Pancreas (tissue), 10 donors: ENCODE data around the gene UBQLN4. TPM values are rescaled to one million over a fixed set of nuclear protein-coding genes. Genes with fewer than 3 reads are reported as not detected.

ENCODE experiments used
- ATAC-seq, 4 donors: fragments of 200-7000 bp; cut with Tn5 transposase; one replicate each; pipeline versions ENCODE4 v1.8.0 to v1.9.1; 2020; ENCODE audit warnings: mild to moderate bottlenecking in 4 of 4, moderate library complexity in 4 of 4
- DNase-seq, 6 donors: peaks; one replicate each; pipeline ENCODE4 v3.0.0-alpha.2; 2020
- FAIRE-seq: peaks from 2 replicates; lab custom pipeline; 2012; peaks lifted over from hg19 to GRCh38; lab: Jason Lieb, UNC
- H3K27ac ChIP-seq, 4 donors: fragments of 200-600 bp; sonication (generic); 1 replicate in 3 of 4; 2 replicates in 1 of 4; pipeline versions ENCODE4 v1.5.0 to v1.8.0; 2020
- H3K27me3 ChIP-seq, 4 donors: fragments of 200-600 bp; one replicate each; pipeline ENCODE4 v1.8.0; 2021
- H3K36me3 ChIP-seq, 3 donors: fragments of 200-600 bp; sonication (generic) in 1 of 3; one replicate each; pipeline versions ENCODE4 v1.5.0 to v1.8.0; 2020 to 2021
- H3K4me1 ChIP-seq, 3 donors: fragments of 200-600 bp; one replicate each; pipeline ENCODE4 v1.8.0; 2021
- H3K4me3 ChIP-seq, 4 donors: fragments of 200-600 bp; sonication (generic) in 2 of 4; one replicate each; pipeline versions ENCODE4 v1.5.0 to v1.8.0; 2020 to 2021
- H3K9me3 ChIP-seq, 4 donors: fragments of 200-600 bp; one replicate each; pipeline ENCODE4 v1.8.0; 2021
- CTCF ChIP-seq, 4 donors: fragments of 200-600 bp; sonication (generic) in 3 of 4; IDR thresholded peaks; one replicate each; pipeline versions ENCODE4 v1.5.0 to v1.8.0; 2021; ENCODE audit warnings: antibody characterized with exemption in 4 of 4
- WGBS, 2 donors: extraction: QIAGEN DNeasy Blood & Tissue Kit; methylation state at CpG; one replicate each; pipeline ENCODE4 v1.1.7; 2013; 5-methylcytosine and 5-hydroxymethylcytosine counted together
- intact Hi-C, 3 donors: fragments of 100-400 bp; cut with DNase I; formaldehyde crosslinking; loops; one replicate each; pipeline versions ENCODE4 v1.11.1 to v1.14.2; 2022
- polyA plus RNA-seq, 2 donors: library from polyadenylated mRNA; stranded (reverse); fragments of 200-250 nt; gene quantifications; one replicate each; pipeline ENCODE4 v1.2.3, GENCODE V29; 2013
- total RNA-seq, 6 donors: library from RNA; stranded (reverse); fragmentation: NEBNext Ultra II Directional in 4 of 6; extraction: Animal tissue kit (Norgen Biotek cat#: 25700) in 4 of 6; gene quantifications; one replicate each; pipeline versions ENCODE4 v1.2.1 to v1.2.4, GENCODE V29; 2021 to 2023
- donor health status: healthy with polysubstance abuse.
- donor health status: DM: no; HTN: no; CAD: no; lungs with moderate emphysema.
- donor health status: DM: no; HTN: no; CAD: no.
- donor health status: control.
- donor health status: control.
- donor health status: Bipolar disorder and iron deficiency.
- donor health status: DM: yes; HTN: yes; CAD: no.
- donor health status: DM: no; HTN: no; CAD: no.
- donor health status: DM: no; HTN: no; CAD: no.
- donor health status: DM: yes; HTN: yes; CAD: no.

UBQLN4 gene
- total and polyA plus RNA-seq, 8 donors: 14.1 to 28.2 (median 18.4) TPM

DNA sequence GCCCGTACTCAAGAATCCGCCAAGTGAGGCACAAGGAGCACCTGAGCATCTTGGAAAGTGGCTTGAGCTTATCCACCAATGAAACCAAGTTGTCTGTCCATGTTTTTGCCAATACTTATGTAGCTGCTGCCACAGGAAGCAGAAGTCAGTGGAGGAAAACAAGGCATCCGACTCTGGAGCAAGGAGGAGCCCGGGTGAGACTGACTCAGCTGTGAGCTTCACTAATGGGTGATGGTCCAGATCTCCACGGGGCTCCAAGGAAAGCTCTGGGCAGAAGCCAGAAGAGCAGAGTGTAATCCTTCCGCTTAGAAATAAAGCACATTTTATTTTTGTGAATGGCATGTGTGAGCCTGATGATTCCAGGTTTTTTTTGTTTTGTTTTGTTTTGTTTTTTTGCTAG, 20.6 kb downstream of the UBQLN4 start:
- H3K27me3 ChIP-seq: no peaks in the 10 kb centered on the region
- ATAC-seq: no peak
- no peak overlapping the region for H3K27ac ChIP-seq
- no peak for TF ChIP-seq CTCF (IDR thresholded peaks at IDR 0.05)
- intact Hi-C loops: no loop called here
- H3K9me3 ChIP-seq: no peaks in the 10 kb centered on the region
- DNase-seq: no peak
- peaks cover 0 to 3% (median 0%) of the 10 kb centered on the region in 3 donors for H3K36me3 ChIP-seq
- FAIRE-seq: no peak
- 60 to 70% methylated on average over 6 of the region's 6 CpGs for WGBS, 2 donors
- no peaks in the 10 kb centered on the region for H3K4me1 ChIP-seq
- H3K4me3 ChIP-seq: no peak overlapping the region

GRCh38 chr1:156026588-156026987, 27.0 kb downstream of the UBQLN4 start:
- Histone ChIP-seq H3K27me3 (no peaks in the 10 kb centered on the region), H3K9me3 (no peaks in the 10 kb centered on the region), H3K4me1 (no peaks in the 10 kb centered on the region), H3K4me3 (no peak overlapping the region), H3K27ac (no peak overlapping the region), H3K36me3 (no peaks in the 10 kb centered on the region)
- intact Hi-C loops: no loop called here
- TF ChIP-seq CTCF (IDR thresholded peaks at IDR 0.05): no peak
- DNase-seq (no peak), FAIRE-seq (no peak), ATAC-seq (no peak)
- WGBS, 2 donors: 73 to 80% methylated on average over 4 of the region's 4 CpGs

DNA sequence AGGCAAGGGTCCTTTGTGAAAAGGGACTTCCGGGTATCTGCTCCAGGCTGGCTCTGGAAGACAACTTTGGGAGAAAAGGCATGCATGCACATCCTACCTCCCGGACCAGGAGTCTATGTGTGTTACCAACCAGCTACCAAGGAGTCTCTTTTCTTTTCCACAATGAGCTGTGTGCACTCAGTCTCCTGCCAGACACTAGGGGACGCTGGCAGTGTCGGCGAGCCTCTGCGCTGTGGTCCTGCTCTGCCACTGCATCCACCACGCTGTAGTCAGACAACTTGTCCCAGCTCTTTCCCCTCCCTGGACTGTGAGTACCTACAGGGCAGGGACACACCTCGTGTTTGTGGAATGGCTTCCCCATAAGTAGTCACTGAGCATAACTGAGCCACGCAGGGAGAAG, 27.7 kb downstream of the UBQLN4 start:
- Histone ChIP-seq H3K9me3 (no peaks in the 10 kb centered on the region), H3K4me1 (no peaks in the 10 kb centered on the region), H3K27me3 (no peaks in the 10 kb centered on the region), H3K36me3 (no peaks in the 10 kb centered on the region), H3K4me3 (no peak overlapping the region), H3K27ac (no peak overlapping the region)
- FAIRE-seq: no peak
- TF ChIP-seq CTCF (IDR thresholded peaks at IDR 0.05): peak; percentile 9 to 52 (median 40)
- ATAC-seq: peak; percentile 88 to 97 (median 92)
- 4 to 6% methylated on average over 9 of the region's 9 CpGs for WGBS, 2 donors
- intact Hi-C loops: no loop called here
- peak in 5 of 6 donors; percentile 27 to 72 (median 63) for DNase-seq

- H3K27ac ChIP-seq: no peak overlapping the region
- H3K4me3 ChIP-seq: no peak overlapping the region
- DNase-seq: no peak
- no peak for ATAC-seq
- WGBS, 2 donors: 64 to 75% methylated on average over 5 of the region's 5 CpGs
- H3K4me1 ChIP-seq: peaks cover 0 to 3% (median 2%) of the 10 kb centered on the region in 3 donors
- H3K27me3 ChIP-seq: no peaks in the 10 kb centered on the region
- intact Hi-C loops: no loop called here
- TF ChIP-seq CTCF (IDR thresholded peaks at IDR 0.05): no peak
- FAIRE-seq: no peak
- no peaks in the 10 kb centered on the region for H3K9me3 ChIP-seq
- H3K36me3 ChIP-seq: no peaks in the 10 kb centered on the region
Observed at GRCh38 chr1:156024801-156025200, 28.8 kb downstream of the UBQLN4 start.

DNA sequence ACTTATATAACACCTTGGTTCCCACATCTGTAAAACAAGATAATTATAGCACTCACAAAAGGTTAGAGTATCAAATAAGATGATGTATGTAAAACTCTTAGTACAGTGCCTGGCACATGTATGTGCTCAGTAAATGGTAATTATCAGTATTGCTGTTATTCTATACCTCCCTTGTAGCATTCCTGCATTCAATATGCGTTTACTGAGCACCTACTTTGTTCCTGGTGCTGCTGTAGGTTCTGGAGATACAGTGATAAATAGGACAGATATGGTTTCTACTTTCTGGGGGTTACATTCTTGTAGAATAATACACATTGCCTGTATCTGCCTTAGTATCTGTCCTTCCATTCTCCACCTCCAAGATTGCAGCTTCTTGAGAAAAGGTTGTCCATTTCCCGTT, 31.6 kb downstream of the UBQLN4 start:
- H3K27me3 ChIP-seq: no peaks in the 10 kb centered on the region
- ATAC-seq: no peak

More for the DNA sequence above, 31.6 kb downstream of the UBQLN4 start:
- no peak overlapping the region for H3K4me3 ChIP-seq
- no peak for TF ChIP-seq CTCF (IDR thresholded peaks at IDR 0.05)
- DNase-seq (no peak), FAIRE-seq (no peak)
- 65 to 72% methylated on average over 2 of the region's 2 CpGs for WGBS, 2 donors
- no peaks in the 10 kb centered on the region for H3K9me3 ChIP-seq
- intact Hi-C loops: no loop called here
- H3K4me1 ChIP-seq: peaks cover 6 to 14% (median 12%) of the 10 kb centered on the region in 3 donors
- peaks cover 0 to 23% (median under 1%) of the 10 kb centered on the region in 3 donors for H3K36me3 ChIP-seq
- H3K27ac ChIP-seq: no peak overlapping the region
